Suppressor macrophage treated with lipopolysaccharide for 1 hour (primary cell): ENCODE data around the gene MRPL53.
"Not testable (repeated sequence)": the region's sequence is repeated elsewhere in the genome, so short reads cannot be mapped to it uniquely, and the experiment has no call there.

Source experiments
- DNase-seq, 3 donors: peaks; one replicate each; pipeline ENCODE4 v3.0.0-alpha.2; 2020 to 2022

MRPL53 gene

GRCh38 chr2:74502147-74502719, 29.8 kb upstream of the MRPL53 start:
- peak in 2 of 3 donors; percentile 34 to 55 for DNase-seq

- DNase-seq: no peak
Observed at GRCh38 chr2:74501335-74502071, 29.0 kb upstream of the MRPL53 start.

DNA sequence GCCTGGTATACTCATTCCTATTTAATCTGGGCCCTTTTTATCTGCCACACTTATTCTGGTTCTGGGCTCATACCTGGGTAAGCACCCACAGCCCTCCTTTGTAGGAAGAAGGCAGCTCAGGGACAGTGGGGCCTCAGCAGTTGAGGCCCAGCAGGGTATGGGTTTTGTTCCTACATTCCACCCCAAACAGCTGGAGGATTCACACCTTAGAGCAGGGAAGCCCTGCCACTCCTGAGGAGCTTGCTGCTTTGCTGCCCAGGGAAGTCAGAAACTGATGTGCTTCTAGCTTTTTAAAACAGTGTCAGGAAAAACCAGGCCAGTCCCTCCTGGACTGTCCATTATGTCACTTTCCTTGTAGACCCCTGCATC, 28.1 kb upstream of the MRPL53 start:
- no peak for DNase-seq

DNA sequence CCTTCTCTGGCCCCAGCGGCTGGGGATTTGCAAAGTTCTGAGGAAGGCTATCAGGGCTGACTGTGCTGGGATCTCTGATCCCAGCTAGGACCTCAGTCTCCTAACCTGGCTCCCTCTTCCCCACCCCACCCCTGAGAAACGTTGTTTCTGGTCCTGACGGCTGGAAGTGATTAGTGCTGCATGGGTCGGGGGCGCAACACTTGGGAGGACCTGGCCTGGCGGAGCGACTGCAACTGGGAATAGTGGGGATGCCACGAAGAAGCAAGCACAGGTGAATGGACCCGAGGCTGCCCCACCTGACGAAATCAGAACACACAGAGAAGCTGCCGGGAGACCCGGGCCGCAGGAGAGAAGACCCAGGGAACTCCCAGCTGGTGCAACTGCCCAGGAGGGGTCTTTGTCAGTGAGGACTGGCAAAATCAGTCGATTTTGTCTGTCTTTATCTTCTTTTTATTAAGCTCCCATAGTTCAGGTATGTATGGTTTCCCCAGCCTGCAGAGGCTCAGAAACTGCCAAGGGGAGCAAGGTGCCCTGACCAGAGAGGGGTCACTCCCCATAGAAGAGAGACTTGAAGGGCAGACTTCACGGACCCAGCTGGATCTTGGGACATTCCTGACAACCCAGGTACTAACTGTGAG, 27.6 kb upstream of the MRPL53 start:
- no peak for DNase-seq

- DNase-seq: peak in 2 of 3 donors; percentile 30 to 53
Observed at GRCh38 chr2:74499267-74499939, 26.9 kb upstream of the MRPL53 start, which contains the start of gene LBX2. Gene LBX2 (minus strand): TSS chr2:74499603. CDS start chr2:74499537, 66 bp downstream.

DNA sequence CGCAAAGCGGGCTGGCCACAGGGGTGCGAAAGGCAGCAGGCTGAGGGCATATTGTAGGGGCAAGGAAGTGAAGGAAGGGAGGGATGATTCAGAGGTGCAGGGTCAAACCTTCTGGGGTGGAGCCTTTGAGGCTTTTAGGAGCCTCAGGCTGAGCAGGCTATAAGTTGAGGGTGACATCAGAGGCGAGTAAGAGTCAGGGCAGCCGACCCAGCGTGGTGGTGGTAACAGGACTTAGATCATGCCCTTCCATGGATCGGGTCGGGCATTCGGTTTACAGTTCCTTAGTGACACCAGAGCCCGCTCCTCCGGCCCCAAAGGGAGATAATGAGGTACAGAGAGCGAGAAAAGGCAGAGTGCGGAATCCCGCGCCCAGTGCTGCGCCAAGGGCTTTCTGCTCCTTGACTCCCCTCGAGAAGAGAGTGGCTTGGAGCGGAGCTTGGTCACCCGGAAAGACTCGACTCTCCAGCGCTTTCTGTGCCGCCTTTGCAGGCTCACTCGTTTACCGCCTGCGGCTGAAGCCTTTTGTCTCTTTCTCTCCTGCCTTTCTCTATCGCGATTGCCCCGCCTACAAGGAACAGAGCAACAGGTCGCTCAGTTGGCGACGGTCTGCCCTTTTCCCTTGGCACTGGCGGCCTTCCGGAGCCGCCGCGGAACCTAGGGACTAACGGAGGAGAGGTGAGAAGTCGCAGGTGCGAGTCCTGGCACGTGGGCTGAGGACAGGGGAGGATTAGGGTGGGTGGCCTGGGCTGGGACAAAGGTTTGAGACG, 26.2 kb upstream of the MRPL53 start:
- DNase-seq: peak; percentile 71 to 83 (median 81)

DNA sequence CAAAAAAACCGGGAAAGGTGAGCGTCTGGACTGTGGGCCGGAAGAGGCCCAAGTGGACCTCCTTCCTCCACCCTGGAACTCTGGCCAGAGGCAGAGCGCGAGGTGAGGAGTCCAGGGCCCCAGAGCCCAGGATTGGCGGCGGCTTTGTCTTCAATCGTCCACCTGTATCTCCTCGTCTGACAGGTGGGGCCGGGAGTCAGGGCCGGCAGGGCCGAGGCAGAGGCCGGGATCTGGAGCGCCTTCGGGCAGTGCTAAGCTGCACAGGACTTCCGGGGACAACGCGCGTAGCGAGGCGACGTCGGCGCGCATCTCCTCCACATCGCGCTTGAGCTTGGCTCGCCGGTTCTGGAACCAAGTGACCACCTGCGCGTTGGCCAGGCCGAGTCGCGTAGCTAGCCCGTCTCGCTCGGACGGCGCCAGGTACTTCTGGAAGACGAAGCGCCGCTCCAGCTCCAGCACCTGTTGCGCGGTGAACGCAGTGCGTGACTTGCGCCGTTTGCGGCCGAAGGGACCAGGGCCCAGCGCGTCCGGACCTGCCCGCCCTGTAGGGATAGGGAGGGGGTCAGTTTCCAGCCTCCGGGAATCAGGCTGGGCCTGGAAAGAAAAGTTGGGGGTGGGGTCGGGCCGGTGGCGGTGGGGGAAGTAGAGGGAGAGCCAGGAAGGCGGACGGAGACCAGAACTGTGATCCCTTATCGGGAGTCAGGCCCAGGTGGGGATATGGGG, 25.5 kb upstream of the MRPL53 start:
- DNase-seq: peak in 1 of 3 donors; percentile 30

- DNase-seq: no peak
Observed at GRCh38 chr2:74496997-74497776, 24.7 kb upstream of the MRPL53 start.

GRCh38 chr2:74495440-74495839, 23.0 kb upstream of the MRPL53 start:
- no peak for DNase-seq

DNA sequence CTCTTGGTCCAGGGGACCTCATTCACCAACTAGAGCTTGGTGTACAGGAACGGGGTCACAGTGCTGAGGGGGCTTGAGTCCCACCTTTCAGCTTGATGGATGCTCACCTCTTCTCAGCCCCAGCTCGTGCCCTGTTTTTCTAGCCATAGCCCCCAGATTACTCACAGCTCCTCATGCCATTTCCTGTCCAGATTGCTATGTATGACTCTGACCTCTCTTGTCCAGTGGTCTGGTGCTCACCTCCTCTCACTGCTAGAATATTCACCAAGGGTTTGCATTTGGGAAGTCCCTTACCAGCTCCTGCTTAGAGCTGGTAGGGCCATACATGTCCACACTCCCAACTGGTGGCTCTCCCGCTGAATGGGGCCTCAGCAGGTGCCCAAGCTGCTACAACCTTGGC, 21.1 kb upstream of the MRPL53 start:
- no peak for DNase-seq

GRCh38 chr2:74491648-74492544, 19.4 kb upstream of the MRPL53 start:
- DNase-seq: no peak

DNA sequence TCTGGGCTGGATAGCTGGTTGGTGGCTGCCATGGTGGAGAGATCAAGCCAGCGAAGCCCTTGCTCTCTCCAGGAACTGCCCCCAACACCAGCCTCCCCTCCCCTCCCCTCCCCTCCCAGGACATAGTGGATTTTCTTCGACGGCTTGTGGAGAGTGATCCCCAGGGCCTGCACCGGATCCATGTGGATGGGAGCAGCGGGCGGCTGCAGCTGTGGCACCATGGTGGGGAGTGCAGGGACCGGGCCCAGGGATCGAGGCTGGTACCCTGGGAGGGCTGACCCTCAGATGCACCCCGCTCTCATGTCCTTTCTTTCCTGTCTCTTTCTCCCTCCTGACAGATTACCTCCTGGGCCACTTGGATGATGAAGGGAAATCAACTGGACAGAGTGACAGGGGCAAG, 17.4 kb upstream of the MRPL53 start:
- DNase-seq: no peak

GRCh38 chr2:74488643-74489481, 16.4 kb upstream of the MRPL53 start:
- DNase-seq: no peak

DNA sequence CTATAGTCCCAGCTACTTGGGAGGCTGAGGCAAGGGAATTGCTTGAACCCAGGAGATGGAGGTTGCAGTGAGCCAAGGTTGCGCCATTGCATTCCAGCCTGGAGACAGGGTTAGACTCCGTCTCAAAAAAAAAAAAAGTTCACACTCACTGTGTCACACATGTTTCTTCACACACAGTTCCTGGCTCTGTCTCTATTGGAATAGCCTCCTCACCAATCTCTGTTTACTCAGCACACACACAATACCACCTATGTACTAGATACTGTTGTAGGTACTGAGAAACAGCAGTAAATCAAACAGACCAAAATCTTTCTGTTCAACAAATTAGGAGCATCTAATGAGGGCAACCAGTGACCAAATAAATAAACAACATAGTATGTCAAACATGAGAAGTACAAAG, 13.7 kb upstream of the MRPL53 start:
- DNase-seq: no peak

GRCh38 chr2:74483675-74484164, 11.2 kb upstream of the MRPL53 start:
- DNase-seq: not testable (repeated sequence)

- peak; percentile 96 to 97 (median 97) for DNase-seq
Observed at GRCh38 chr2:74482801-74483674, 10.6 kb upstream of the MRPL53 start, which contains the start of the genes CCDC142 and TTC31. Gene CCDC142 (minus strand): TSS chr2:74482998. CDS start chr2:74482837, 161 bp downstream. Gene TTC31 (plus strand): TSS chr2:74483081. CDS start chr2:74483096, 15 bp downstream.

DNA sequence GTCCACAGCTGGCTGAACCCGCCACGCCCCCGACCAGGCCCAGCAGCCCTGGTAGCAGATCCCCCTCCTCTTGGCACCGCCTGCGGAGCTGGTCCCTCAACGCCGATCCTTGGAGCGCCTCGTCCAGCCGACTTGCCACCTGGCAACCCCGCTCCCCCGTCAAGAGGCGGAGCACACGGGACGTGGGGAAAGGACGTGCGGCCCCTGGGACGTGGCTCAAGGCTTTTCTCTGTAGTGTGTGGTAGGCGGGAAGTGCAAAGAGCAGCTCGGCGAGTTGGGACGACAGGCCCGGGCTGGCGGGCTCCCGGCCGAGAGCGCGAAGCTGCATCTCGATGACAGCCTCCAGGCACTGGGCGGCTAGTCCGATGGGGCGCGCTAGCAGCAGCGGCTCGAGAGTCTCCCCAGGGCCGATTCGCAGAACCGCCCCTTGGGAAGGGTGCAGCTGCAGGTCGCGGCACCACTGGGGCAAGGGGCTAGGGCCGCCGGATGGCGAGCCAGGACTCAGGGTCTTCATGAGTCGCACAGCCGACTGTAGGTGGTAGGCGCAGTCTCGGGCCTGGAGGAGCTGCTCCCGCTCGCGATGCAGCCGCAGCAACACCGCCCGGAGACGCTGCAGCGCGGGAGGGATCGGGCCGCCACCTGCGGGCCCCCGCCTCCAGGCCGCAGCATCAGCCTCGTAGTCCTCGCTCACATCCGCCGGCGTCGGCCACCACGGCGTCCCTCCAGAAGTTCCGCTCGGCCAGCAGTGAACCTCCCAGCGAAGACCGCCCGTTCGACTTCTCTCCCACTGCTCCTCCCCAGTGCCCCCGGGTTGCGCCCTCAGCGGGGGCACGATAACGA, 9.7 kb upstream of the MRPL53 start:
- peak; percentile 62 to 68 (median 63) for DNase-seq
